Measurements from ENCODE around the gene MAN1B1.

MAN1B1 gene

GRCh38 chr9:137086531-137087408 is at the start of gene MAN1B1:
TSS of gene MAN1B1 (plus strand) at chr9:137086985. CDS start at chr9:137087000, 15 bp downstream.
- peak; percentile 100 for DNase-seq (ENCODE audit: low read depth in 2 of 2)

- DNase-seq (ENCODE audit: low read depth in 2 of 2) = no peak
These were observed 49.8 kb upstream of the MAN1B1 start for GRCh38 chr9:137037035-137037434.

- no peak for DNase-seq (ENCODE audit: low read depth in 2 of 2)
These were observed 49.3 kb upstream of the MAN1B1 start for GRCh38 chr9:137037483-137037882.

- DNase-seq (ENCODE audit: low read depth in 2 of 2) = no peak
These were observed 47.9 kb upstream of the MAN1B1 start for GRCh38 chr9:137038916-137039315.

GRCh38 chr9:137039611-137040366 is 47.0 kb upstream of the MAN1B1 start:
- DNase-seq (ENCODE audit: low read depth in 2 of 2) = no peak

- no peak for DNase-seq (ENCODE audit: low read depth in 2 of 2)
These were observed 46.2 kb upstream of the MAN1B1 start for GRCh38 chr9:137040568-137040967.

GRCh38 chr9:137041124-137041523 is 45.7 kb upstream of the MAN1B1 start:
- no peak for DNase-seq (ENCODE audit: low read depth in 2 of 2)

- no peak for DNase-seq (ENCODE audit: low read depth in 2 of 2)
These were observed 43.7 kb upstream of the MAN1B1 start for GRCh38 chr9:137042751-137043727.

GRCh38 chr9:137044037-137044436 is 42.7 kb upstream of the MAN1B1 start:
- DNase-seq (ENCODE audit: low read depth in 2 of 2) = no peak

GRCh38 chr9:137044502-137045177 is 42.1 kb upstream of the MAN1B1 start:
- no peak for DNase-seq (ENCODE audit: low read depth in 2 of 2)

- no peak for DNase-seq (ENCODE audit: low read depth in 2 of 2)
These were observed 41.3 kb upstream of the MAN1B1 start for GRCh38 chr9:137045294-137046087.

- DNase-seq (ENCODE audit: low read depth in 2 of 2) = peak; percentile 67 to 72
These were observed 40.5 kb upstream of the MAN1B1 start, which contains the start of gene NPDC1 for GRCh38 chr9:137046088-137046787. TSS of gene NPDC1 (minus strand) at chr9:137046177. CDS start at chr9:137045989, 188 bp downstream.

- DNase-seq (ENCODE audit: low read depth in 2 of 2) = no peak
These were observed 37.9 kb upstream of the MAN1B1 start for GRCh38 chr9:137048655-137049543.

- peak in 1 of 2 donors; percentile 52 for DNase-seq (ENCODE audit: low read depth in 2 of 2)
These were observed 37.0 kb upstream of the MAN1B1 start for GRCh38 chr9:137049544-137050449.

- no peak for DNase-seq (ENCODE audit: low read depth in 2 of 2)
These were observed 36.2 kb upstream of the MAN1B1 start for GRCh38 chr9:137050570-137050969.

GRCh38 chr9:137051145-137051724 is 35.5 kb upstream of the MAN1B1 start:
- no peak for DNase-seq (ENCODE audit: low read depth in 2 of 2)

- DNase-seq (ENCODE audit: low read depth in 2 of 2) = no peak
These were observed 34.5 kb upstream of the MAN1B1 start for GRCh38 chr9:137052293-137052692.
